Urinary bladder (tissue), 4 donors: Measurements from ENCODE around the gene IL17RC. TPM values are rescaled to one million over a fixed set of nuclear protein-coding genes. Genes with fewer than 3 reads are reported as not detected.
A peak's percentile ranks its signal among the peaks of the same experiment; 100 is the strongest.

Experiments used
- DNase-seq: peaks from one replicate; pipeline ENCODE4 v3.0.0-alpha.2; 2015; ENCODE audit errors: extremely low spot score
- H3K27ac ChIP-seq: one replicate; pipeline ENCODE4 v1.5.1; 2013; ENCODE audit warnings: low read depth, mild to moderate bottlenecking, moderate library complexity
- H3K36me3 ChIP-seq: one replicate; pipeline ENCODE4 v1.6.1; 2013; ENCODE audit warnings: mild to moderate bottlenecking, moderate library complexity; ENCODE audit not compliant: insufficient read depth
- H3K4me1 ChIP-seq: one replicate; pipeline ENCODE4 v1.6.1; 2013; ENCODE audit warnings: mild to moderate bottlenecking, moderate library complexity; ENCODE audit not compliant: insufficient read depth
- H3K4me3 ChIP-seq: one replicate; pipeline ENCODE4 v1.5.1; 2013; ENCODE audit warnings: low read depth, low read length
- WGBS: extraction: QIAGEN DNeasy Blood & Tissue Kit; methylation state at CpG from one replicate; pipeline ENCODE4 v1.1.7; 2013; 5-methylcytosine and 5-hydroxymethylcytosine counted together
- polyA plus RNA-seq: library from polyadenylated mRNA; stranded (reverse); fragments of 200-250 nt; gene quantifications from one replicate; pipeline ENCODE4 v1.2.3, GENCODE V29; 2013
- total RNA-seq: library from RNA; depleted of rRNA; stranded (reverse); fragments of >200 nt; gene quantifications from one replicate; pipeline ENCODE4 v1.2.3, GENCODE V29; 2014
- donor health status: healthy with polysubstance abuse.
- donor health status: healthy.

The IL17RC gene
- total and polyA plus RNA-seq, 2 donors = 24.7 to 72.5 TPM

GRCh38 chr3:9949115-9949514, 32.2 kb downstream of the IL17RC start:
- H3K36me3 ChIP-seq = no peaks in the 10 kb centered on the region
- 91% methylated on average over 7 of the region's 7 CpGs for WGBS
- no peak overlapping the region for H3K4me3 ChIP-seq
- no peak for DNase-seq
- peaks cover 4% of the 10 kb centered on the region for H3K4me1 ChIP-seq
- H3K27ac ChIP-seq = no peak overlapping the region

- no peaks in the 10 kb centered on the region for H3K36me3 ChIP-seq
- WGBS = 78% methylated on average over 9 of the region's 9 CpGs
- H3K27ac ChIP-seq = no peak overlapping the region
- peaks cover 4% of the 10 kb centered on the region for H3K4me1 ChIP-seq
- DNase-seq = no peak
- H3K4me3 ChIP-seq = no peak overlapping the region
Observed at GRCh38 chr3:9949626-9950025, 32.7 kb downstream of the IL17RC start.

GRCh38 chr3:9951126-9951525, 34.2 kb downstream of the IL17RC start:
- H3K4me3 ChIP-seq = no peak overlapping the region
- no peaks in the 10 kb centered on the region for H3K36me3 ChIP-seq
- 45% methylated on average over 7 of the region's 7 CpGs for WGBS
- no peak for DNase-seq
- peaks cover 4% of the 10 kb centered on the region for H3K4me1 ChIP-seq
- no peak overlapping the region for H3K27ac ChIP-seq

- H3K36me3 ChIP-seq = no peaks in the 10 kb centered on the region
- DNase-seq = no peak
- no peak overlapping the region for H3K27ac ChIP-seq
- WGBS = 29% methylated on average over 10 of the region's 10 CpGs
- H3K4me3 ChIP-seq = peak overlapping the region; percentile 53
- H3K4me1 ChIP-seq = peaks cover 4% of the 10 kb centered on the region
Observed at GRCh38 chr3:9951598-9951961, 34.7 kb downstream of the IL17RC start.

- no peak within 1 kb of the TSS for H3K27ac ChIP-seq
- H3K36me3 ChIP-seq = no peaks in the 10 kb centered on the region
- no peak for DNase-seq
- H3K4me1 ChIP-seq = peaks cover 4% of the 10 kb centered on the region
- peak within 1 kb of the TSS; percentile 53 for H3K4me3 ChIP-seq
- WGBS = 3% methylated on average over 52 of the region's 52 CpGs
Observed at GRCh38 chr3:9951962-9952805, 35.3 kb downstream of the IL17RC start, which contains the start of gene PRRT3. TSS of gene PRRT3 (minus strand) at chr3:9952408. CDS start at chr3:9950115, 2,293 bp downstream.

GRCh38 chr3:9955067-9955502, 38.2 kb downstream of the IL17RC start:
- H3K36me3 ChIP-seq = no peaks in the 10 kb centered on the region
- no peak overlapping the region for H3K27ac ChIP-seq
- peaks cover 4% of the 10 kb centered on the region for H3K4me1 ChIP-seq
- H3K4me3 ChIP-seq = no peak overlapping the region
- no peak for DNase-seq
- WGBS = 35% methylated on average over 12 of the region's 12 CpGs

- Histone ChIP-seq H3K4me1 (peaks cover 4% of the 10 kb centered on the region), H3K4me3 (no peak overlapping the region), H3K36me3 (no peaks in the 10 kb centered on the region), H3K27ac (no peak overlapping the region)
- DNase-seq = no peak
- 81% methylated on average over 5 of the region's 5 CpGs for WGBS
Observed at GRCh38 chr3:9955611-9956352, 38.9 kb downstream of the IL17RC start.

- Histone ChIP-seq H3K4me3 (no peak overlapping the region), H3K4me1 (peaks cover under 1% of the 10 kb centered on the region), H3K27ac (no peak overlapping the region), H3K36me3 (no peaks in the 10 kb centered on the region)
- 49% methylated on average over 5 of the region's 5 CpGs for WGBS
- DNase-seq = no peak
Observed at GRCh38 chr3:9957214-9957613, 40.3 kb downstream of the IL17RC start.

GRCh38 chr3:9965200-9965875, 48.4 kb downstream of the IL17RC start:
- DNase-seq = no peak
- no peak overlapping the region for H3K4me3 ChIP-seq
- H3K27ac ChIP-seq = no peak overlapping the region
- H3K36me3 ChIP-seq = peaks cover 9% of the 10 kb centered on the region
- no peaks in the 10 kb centered on the region for H3K4me1 ChIP-seq
- 88% methylated on average over 6 of the region's 6 CpGs for WGBS

- Histone ChIP-seq H3K36me3 (peaks cover 11% of the 10 kb centered on the region), H3K4me3 (no peak overlapping the region), H3K4me1 (no peaks in the 10 kb centered on the region), H3K27ac (no peak overlapping the region)
- WGBS = 97% methylated on average over 2 of the region's 2 CpGs
- DNase-seq = no peak
Observed at GRCh38 chr3:9966841-9967240, 49.9 kb downstream of the IL17RC start.

- H3K4me3 ChIP-seq = no peak overlapping the region
- H3K36me3 ChIP-seq = peaks cover 13% of the 10 kb centered on the region
- H3K27ac ChIP-seq = no peak overlapping the region
- 96% methylated on average over 4 of the region's 4 CpGs for WGBS
- no peaks in the 10 kb centered on the region for H3K4me1 ChIP-seq
- DNase-seq = no peak
Observed at GRCh38 chr3:9969632-9970019, 52.7 kb downstream of the IL17RC start.

GRCh38 chr3:9970020-9970652, 53.2 kb downstream of the IL17RC start:
- Histone ChIP-seq H3K27ac (no peak overlapping the region), H3K4me1 (no peaks in the 10 kb centered on the region), H3K4me3 (no peak overlapping the region), H3K36me3 (peaks cover 13% of the 10 kb centered on the region)
- 78% methylated on average over 3 of the region's 3 CpGs for WGBS
- no peak for DNase-seq
